GM21576 (cell line): Measurements from ENCODE around the gene C1QTNF2.

Experiments
- ATAC-seq: cut with Tn5 transposase; IDR thresholded peaks from one replicate; pipeline ENCODE4 v1.9.1; 2021; ENCODE audit warnings: mild to moderate bottlenecking, moderate library complexity; ENCODE audit not compliant: unreplicated experiment

Gene C1QTNF2

GRCh38 chr5:160369990-160370712 lies at the start of gene C1QTNF2:
TSS of gene C1QTNF2 (minus strand) at chr5:160370626. CDS start at chr5:160355011, 15,615 bp downstream.
- no peak for ATAC-seq

- no peak for ATAC-seq
Observed at GRCh38 chr5:160420331-160420610, 49.8 kb upstream of the C1QTNF2 start.

- ATAC-seq, result no peak
Observed at GRCh38 chr5:160419458-160420330, 49.3 kb upstream of the C1QTNF2 start.

- ATAC-seq, result peak; percentile 69
Observed at GRCh38 chr5:160418561-160419457, 48.4 kb upstream of the C1QTNF2 start, which contains the start of gene SLU7. TSS of gene SLU7 (minus strand) at chr5:160419081. CDS start at chr5:160415294, 3,787 bp downstream.

GRCh38 chr5:160399402-160400353 lies 29.3 kb upstream of the C1QTNF2 start, which contains the start of gene FAM200C:
TSS of gene FAM200C (minus strand) at chr5:160400054. CDS start at chr5:160395490, 4,564 bp downstream.
- peak; percentile 88 for ATAC-seq

GRCh38 chr5:160398806-160399205 lies 28.4 kb upstream of the C1QTNF2 start:
- ATAC-seq, result no peak

- no peak for ATAC-seq
Observed at GRCh38 chr5:160397492-160397891, 27.1 kb upstream of the C1QTNF2 start.

GRCh38 chr5:160395111-160395510 lies 24.7 kb upstream of the C1QTNF2 start:
- no peak for ATAC-seq

GRCh38 chr5:160390787-160391696 lies 20.6 kb upstream of the C1QTNF2 start:
- no peak for ATAC-seq

- no peak for ATAC-seq
Observed at GRCh38 chr5:160387445-160387844, 17.0 kb upstream of the C1QTNF2 start.

- ATAC-seq, result no peak
Observed at GRCh38 chr5:160385496-160385895, 15.1 kb upstream of the C1QTNF2 start.

- no peak for ATAC-seq
Observed at GRCh38 chr5:160384681-160385080, 14.3 kb upstream of the C1QTNF2 start.

- ATAC-seq, result no peak
Observed at GRCh38 chr5:160382346-160382745, 11.9 kb upstream of the C1QTNF2 start.

- no peak for ATAC-seq
Observed at GRCh38 chr5:160380041-160380440, 9.6 kb upstream of the C1QTNF2 start.

- no peak for ATAC-seq
Observed at GRCh38 chr5:160379511-160379910, 9.1 kb upstream of the C1QTNF2 start.

- no peak for ATAC-seq
Observed at GRCh38 chr5:160378330-160378729, 7.9 kb upstream of the C1QTNF2 start.

GRCh38 chr5:160377651-160378050 lies 7.2 kb upstream of the C1QTNF2 start:
- ATAC-seq, result no peak

GRCh38 chr5:160376416-160376815 lies 6.0 kb upstream of the C1QTNF2 start:
- no peak for ATAC-seq

GRCh38 chr5:160375701-160376100 lies 5.3 kb upstream of the C1QTNF2 start:
- no peak for ATAC-seq
